Fibroblast of mammary gland (primary cell): ENCODE results near the gene PTPRN2.
"Not testable (repeated sequence)": the region's sequence is repeated elsewhere in the genome, so short reads cannot be mapped to it uniquely, and the experiment has no call there.

ENCODE experiments used
- DNase-seq: peaks from one replicate; pipeline ENCODE4 v3.0.0-alpha.2; 2010; ENCODE audit warnings: low read depth
- H3K4me3 ChIP-seq: 2 replicates; pipeline ENCODE4 v1.5.1; 2011; ENCODE audit warnings: low read depth, mild to moderate bottlenecking, low read length, moderate library complexity; ENCODE audit not compliant: control insufficient read depth
- TF ChIP-seq, protein P1 (sequence below): conservative IDR thresholded peaks from 2 replicates; pipeline ENCODE4 v1.5.1; 2011; ENCODE audit warnings: low read depth, low read length, inconsistent platforms; ENCODE audit not compliant: control insufficient read depth, insufficient read depth

Gene PTPRN2

DNA sequence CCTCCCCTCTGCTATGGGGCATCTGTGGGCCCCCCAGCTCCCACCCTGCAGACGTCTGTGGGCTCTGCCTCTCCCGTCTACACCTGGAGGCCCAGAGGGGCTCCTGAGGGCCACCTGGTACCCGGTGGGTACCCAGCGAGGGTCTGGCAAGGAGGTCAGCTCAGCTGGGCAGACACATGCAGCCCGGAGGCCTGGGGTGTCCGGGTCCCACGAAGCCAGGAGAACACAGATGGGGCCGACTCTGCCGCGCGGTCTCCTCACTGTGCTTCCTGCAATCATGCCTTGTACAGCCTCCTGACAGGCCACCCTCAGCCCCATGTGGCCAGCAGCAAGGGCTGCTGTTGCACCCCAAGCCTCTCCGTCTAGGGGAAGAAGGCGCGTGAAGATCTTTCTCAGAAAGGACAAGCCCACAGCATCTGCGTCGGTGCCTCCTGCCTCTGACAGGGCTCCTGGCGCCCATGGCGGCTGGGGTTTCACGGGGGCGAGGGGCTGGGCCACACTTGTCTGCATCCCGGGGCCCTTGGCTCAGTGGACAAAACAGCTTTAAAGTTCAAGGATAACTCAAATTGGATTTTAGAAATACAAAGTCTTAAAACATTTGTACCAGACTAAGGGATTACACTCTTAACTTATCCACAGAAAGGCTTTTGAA, 859.5 kb downstream of the PTPRN2 start:
- TF ChIP-seq, protein P1, sequence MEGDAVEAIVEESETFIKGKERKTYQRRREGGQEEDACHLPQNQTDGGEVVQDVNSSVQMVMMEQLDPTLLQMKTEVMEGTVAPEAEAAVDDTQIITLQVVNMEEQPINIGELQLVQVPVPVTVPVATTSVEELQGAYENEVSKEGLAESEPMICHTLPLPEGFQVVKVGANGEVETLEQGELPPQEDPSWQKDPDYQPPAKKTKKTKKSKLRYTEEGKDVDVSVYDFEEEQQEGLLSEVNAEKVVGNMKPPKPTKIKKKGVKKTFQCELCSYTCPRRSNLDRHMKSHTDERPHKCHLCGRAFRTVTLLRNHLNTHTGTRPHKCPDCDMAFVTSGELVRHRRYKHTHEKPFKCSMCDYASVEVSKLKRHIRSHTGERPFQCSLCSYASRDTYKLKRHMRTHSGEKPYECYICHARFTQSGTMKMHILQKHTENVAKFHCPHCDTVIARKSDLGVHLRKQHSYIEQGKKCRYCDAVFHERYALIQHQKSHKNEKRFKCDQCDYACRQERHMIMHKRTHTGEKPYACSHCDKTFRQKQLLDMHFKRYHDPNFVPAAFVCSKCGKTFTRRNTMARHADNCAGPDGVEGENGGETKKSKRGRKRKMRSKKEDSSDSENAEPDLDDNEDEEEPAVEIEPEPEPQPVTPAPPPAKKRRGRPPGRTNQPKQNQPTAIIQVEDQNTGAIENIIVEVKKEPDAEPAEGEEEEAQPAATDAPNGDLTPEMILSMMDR: no peak
- no peak for DNase-seq
- no peak overlapping the region for H3K4me3 ChIP-seq

GRCh38 chr7:157726764-157727163, 860.9 kb downstream of the PTPRN2 start:
- TF ChIP-seq, protein P1: no peak
- no peak for DNase-seq
- H3K4me3 ChIP-seq: no peak overlapping the region

DNA sequence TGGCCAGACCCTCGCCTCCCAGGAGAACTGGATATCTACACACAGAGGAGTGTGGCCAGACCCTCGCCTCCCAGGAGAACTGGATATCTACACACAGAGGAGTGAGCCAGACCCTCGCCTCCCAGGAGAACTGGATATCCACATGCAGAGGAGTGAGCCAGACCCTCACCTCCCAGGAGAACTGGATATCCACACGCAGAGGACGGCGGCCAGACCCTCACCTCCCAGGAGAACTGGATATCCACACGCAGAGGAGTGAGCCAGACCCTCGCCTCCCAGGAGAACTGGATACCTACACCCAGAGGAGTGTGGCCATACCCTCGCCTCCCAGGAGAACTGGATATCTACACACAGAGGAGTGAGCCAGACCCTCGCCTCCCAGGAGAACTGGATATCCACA, 862.3 kb downstream of the PTPRN2 start:
- DNase-seq: not testable (repeated sequence)

DNA sequence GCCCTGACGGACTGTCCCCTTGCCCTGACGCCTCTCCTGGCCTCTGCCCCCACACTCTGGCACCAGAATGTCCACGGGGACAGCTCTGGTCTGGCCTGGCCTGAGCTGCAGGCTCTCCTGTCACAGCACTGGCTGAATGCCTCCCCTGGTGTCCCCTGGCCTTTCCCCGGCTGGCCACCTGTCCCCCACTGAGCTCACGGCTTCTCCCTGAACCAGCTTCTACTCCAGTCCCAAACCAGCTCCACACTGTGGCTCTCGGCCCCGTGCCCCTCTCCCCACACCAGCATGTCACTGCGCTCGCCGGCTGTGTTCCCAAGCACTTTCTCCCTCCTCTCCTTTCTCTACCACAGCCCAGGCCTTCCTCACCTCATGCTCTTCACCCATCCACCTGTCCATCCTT, 864.4 kb downstream of the PTPRN2 start:
- no peak for DNase-seq
- H3K4me3 ChIP-seq: no peak overlapping the region
- TF ChIP-seq, protein P1: no peak

More for the DNA sequence above, 862.3 kb downstream of the PTPRN2 start:
- not testable (repeated sequence) for H3K4me3 ChIP-seq

DNA sequence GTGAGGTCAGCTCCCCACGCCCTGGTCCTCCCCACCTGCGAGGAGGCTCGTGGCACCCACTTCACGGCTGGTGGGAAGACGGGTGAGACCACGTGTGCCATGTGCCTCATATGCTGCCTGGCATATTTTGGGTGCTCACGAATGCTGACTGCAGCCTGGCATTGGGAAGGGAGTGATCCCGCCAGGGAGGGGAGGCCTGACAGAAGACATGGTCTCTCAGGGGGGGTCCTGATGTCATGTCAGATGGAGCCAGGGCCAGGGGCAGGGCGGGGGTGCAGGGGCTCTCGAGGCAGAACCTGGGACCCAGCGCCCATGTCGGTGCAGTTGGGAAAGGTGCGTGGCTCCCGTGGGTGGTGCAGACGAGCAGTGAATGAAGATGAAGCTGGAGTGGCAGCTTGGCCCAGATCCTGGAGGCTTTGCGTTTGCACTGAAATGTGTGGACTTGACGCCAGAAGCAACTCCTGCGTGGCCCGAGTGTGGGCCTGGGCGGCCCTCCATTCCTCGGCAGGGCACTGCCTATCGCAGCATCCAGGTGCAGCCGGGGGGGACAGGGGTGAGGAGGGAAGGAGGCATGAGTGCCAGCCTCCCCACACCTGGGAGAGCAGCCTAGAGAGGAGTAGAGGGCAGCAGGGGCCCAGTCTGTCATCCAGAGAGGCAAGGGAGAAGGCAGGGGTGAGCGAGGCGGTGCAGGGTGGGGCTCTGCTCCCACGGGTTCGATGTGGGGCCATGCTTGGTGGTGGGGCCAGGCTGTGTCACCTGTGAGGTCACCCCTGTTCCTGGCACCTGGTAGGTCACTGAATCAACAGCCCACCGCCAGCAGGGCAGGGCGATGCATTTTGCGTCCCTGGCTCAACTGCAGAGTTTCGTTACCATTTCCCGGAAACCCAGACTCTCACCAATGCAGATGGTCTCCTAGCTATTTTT, 865.2 kb downstream of the PTPRN2 start:
- H3K4me3 ChIP-seq: no peak overlapping the region
- DNase-seq: no peak
- TF ChIP-seq, protein P1: no peak

DNA sequence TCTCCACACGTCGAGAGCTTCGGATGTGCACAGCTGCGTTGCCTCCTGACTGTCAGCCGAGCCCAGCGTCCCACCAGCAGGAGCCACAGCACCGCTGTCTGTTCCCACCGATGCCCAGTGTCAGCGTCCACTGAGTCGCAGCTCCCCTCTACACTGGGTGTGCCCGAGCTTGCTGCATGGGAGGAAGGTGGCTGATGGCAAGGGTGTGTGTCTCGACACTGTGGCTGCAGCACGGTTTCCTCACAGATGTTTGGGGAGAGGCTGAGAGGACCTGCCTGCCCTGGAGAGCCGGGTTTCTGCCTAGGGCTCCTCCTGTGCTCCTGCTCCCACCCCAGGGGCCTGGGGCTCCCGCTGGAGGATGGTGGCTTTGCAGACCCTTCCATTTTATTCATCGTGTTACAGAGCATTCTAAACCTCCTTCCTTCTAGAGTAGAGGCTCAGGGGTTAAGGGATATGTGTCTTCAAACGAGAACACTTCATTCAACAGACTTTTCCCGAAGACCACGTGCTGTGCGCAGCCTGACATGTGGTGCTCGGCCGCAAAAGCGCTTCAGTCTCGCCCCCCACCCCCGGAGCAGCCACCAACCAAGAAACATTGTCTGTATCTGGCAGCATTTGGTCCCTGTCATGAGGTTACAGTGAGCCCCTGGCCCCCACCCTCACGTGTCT, 866.0 kb downstream of the PTPRN2 start:
- H3K4me3 ChIP-seq: no peak overlapping the region
- TF ChIP-seq, protein P1: no peak
- no peak for DNase-seq
